HG03520 (cell line): ENCODE results near the gene CPEB3.
"Not testable (repeated sequence)": the region's sequence is repeated elsewhere in the genome, so short reads cannot be mapped to it uniquely, and the experiment has no call there.

ENCODE experiments used
- ATAC-seq: cut with Tn5 transposase; IDR thresholded peaks from one replicate; pipeline ENCODE4 v1.9.1; 2021; ENCODE audit warnings: mild to moderate bottlenecking, moderate library complexity; ENCODE audit not compliant: unreplicated experiment

CPEB3 gene

DNA sequence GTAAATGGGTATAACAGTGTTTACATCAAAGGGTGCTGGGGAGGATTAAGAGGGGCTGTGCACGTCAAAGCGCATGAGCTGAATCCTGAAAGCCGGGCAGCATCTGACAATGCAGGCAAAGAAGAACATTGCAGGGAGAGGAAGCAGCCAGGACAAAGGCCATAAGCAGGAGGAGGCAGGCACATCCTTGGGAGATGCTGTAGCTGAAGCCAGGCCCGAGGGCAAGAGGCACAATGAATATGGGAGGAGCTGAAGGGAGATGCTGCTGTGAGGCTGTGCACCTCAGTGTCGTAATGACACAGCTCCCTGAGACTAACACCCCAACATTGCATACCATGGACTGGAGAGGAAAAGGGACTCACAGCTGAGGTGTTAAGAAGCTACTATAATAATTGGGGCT, 238.1 kb downstream of the CPEB3 start:
- ATAC-seq = no peak

DNA sequence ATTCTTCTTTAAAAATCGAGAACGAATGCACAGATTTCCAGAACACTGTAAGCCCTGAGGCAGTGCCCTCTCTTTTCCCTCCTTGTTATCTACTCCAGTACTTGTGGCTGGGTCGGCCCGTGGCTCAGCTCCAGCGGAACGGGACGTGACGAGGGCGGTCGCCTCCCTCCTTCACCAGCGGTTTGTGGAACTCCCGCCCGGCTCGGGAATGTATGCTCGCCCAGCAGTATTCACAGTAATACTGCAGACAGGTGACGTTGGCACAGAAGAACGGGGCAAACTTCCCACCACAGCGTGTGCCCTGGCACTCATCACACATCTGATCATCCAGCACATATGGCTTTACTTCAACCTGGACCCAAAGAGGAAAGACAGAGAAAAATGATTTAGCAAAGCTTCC, 238.8 kb downstream of the CPEB3 start:
- ATAC-seq = no peak

DNA sequence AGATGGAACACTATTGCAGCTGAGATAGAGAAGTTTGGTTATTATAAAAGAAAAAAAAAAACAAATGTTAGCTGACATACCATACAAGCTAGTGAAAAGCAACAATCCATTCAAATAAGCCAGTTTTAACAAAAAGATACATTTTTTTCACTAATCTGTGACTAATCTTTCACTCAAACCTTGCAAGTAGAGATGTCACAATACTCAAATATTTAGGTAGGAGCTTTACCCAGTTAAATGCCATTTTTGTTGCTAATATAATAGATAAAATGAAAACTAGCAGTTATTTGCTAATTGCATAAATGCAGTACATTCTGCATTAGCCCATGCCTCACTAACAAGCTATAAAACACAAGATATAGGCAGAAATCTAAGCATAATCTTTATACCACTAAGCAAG, 243.7 kb downstream of the CPEB3 start:
- ATAC-seq = no peak

DNA sequence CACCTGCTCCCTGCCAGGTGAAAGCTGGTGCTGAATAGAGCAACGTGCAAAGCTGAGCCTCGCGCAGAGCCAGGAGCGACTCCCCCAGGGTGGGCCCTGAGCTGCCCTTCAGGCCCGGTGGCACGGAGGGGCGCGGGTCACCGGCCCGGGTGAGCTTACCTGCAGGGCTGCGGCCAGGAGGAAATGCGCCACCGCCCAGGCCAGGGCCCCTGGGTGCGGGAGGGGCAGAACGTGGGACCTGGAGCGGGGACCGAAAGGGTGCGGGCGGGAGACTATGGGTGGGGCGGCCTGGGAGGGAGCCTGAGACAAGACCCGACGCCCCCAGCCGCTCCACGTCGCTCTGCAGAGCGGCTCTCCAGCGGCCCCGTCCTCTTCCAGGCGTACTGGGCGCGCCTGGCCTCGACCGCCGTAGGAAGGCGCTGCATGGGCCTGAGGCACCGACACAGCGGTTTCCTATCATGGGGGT, 245.2 kb downstream of the CPEB3 start:
- ATAC-seq = no peak

DNA sequence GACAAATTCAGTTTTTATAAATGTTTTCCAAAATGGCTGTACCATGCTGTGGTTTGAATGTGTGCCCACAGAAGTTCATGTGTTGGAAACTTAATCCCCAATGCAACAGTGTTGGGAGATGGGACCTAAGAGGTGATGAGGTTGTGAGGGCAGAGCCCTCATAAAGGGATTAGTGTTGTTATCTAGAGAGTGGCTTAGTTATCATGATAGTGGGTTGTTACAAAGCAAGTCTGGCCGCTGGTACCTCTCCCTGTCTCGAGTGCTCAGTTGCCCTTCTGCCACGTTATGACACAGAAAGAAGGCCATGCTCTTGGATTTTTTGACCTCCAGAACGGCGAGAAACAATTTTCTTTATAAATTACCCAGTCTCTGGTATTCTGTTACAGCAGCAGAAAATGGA, 248.3 kb downstream of the CPEB3 start:
- ATAC-seq = no peak

DNA sequence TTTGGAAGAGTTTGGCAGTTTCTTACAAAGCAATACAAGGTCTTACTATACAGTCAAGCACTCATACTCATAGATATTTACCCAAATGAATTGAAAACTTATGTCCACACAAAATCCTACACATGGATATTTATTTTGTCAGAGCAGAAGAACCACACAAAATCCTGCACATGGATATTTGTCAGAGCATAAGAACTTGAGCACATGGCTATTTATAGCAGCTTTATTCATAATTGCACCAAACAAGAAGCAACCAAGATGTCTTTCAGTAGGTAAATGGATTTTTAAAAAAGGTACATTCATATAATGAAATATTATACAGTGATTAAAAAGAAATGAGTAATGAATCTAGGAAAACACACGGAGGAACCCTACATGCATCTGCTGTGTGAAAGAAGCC, 251.9 kb downstream of the CPEB3 start:
- no peak for ATAC-seq

DNA sequence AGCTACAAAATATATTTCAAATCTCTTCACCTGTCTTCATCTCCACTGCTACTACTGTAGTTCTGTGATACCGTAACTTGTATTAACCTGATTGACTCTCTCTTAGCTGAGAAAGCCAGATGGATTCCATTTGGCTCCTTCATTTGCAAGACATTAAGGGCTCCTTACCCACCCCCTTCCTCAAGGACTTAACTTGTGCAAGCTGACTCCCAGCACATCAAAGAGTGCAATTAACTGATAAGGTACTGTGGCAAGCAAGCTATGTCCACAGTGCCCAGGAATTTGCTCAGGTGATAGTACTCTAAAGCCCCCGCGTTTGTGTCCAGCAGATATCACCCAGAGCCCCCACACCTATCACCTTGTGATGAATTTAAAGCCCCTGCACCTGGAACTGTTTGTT, 257.8 kb downstream of the CPEB3 start:
- ATAC-seq = not testable (repeated sequence)

DNA sequence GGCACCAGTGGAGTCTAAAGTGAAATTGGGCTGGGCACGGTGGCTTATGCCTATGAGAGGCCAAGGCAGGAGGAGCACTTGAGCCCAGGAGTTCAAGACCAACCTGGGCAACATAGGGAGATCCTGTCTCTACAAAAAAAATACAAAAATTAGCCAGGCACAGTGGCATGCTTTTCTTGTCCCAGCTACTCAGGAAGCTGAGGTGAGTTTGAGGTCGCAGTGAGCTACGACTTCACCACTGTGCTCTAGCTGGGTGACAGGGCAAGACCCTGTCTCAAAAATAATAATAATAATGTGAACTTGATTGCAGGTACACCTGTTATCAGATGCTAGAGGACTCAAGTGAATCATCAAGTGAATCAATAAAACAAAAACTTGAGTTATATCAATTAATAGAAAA, 259.3 kb downstream of the CPEB3 start:
- ATAC-seq = no peak

DNA sequence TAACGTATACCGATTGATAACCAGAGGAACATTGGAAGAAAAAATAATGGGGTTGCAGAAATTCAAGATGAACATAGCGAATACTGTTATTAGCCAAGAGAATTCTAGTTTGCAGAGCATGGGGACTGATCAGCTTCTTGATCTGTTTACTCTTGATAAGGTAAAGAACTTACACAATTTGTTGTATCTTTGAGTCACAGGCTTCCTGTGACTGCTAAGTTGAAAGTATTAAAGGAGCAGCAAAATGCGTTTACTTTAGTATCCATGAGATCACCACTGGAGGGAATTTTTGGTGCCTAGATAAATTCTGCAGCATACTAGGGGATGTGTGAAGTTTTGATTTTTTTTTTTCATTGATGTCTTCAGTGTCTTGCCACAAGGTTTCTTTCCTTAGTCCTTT, 263.7 kb downstream of the CPEB3 start:
- ATAC-seq = no peak

DNA sequence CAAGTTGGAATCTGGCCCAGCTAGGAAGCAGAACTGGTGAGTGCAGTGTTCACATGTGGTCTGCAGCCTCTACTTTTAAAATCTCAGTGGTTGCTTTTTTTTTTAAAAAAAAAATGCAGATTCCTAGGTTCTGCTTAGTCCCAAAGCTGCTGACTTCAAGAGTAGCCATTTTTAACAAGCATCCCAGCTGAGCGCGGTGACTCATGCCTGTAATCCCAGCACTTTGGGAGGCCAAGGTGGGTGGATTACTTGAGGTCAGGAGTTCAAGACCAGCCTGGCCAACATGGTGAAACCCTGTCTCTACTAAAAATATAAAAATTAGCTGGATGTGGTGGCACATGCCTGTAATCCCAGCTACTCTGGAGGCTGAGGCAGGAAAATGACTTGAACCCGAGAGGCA, 265.5 kb downstream of the CPEB3 start:
- not testable (repeated sequence) for ATAC-seq

DNA sequence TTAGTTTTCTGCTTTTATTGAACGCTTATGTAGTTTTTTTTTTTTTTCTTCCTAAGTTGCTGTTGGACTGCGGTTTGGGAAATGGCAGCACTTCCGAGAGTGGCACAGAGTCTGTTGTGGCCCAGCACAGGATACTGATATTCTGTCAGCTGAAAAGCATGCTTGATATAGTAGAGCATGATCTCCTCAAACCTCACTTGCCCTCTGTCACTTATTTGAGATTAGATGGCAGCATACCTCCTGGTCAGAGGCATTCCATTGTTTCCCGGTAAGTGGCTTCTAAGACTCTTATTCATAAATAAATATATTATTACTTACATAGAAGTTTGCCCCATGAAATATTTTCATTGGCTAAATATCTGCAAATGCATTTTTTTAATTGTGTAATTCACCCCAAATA, 266.2 kb downstream of the CPEB3 start:
- ATAC-seq = no peak

DNA sequence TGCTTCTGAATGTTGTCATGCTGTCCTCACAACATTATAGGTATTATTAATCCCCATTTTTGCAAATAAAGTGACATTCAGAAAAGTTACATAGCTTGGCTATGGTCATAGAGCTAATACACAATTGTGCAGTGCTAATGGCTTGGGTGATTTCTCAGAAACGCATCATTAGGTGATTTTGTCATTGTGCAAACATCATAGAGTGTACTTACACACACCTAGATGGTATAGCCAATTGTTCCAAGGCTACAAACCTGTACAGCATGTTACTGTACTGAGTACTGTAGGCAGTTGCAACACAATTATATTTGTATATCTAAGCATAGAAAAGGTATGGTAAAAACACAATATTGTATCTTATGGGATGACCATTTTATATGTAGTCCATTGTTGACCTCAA, 276.3 kb downstream of the CPEB3 start:
- ATAC-seq = no peak

DNA sequence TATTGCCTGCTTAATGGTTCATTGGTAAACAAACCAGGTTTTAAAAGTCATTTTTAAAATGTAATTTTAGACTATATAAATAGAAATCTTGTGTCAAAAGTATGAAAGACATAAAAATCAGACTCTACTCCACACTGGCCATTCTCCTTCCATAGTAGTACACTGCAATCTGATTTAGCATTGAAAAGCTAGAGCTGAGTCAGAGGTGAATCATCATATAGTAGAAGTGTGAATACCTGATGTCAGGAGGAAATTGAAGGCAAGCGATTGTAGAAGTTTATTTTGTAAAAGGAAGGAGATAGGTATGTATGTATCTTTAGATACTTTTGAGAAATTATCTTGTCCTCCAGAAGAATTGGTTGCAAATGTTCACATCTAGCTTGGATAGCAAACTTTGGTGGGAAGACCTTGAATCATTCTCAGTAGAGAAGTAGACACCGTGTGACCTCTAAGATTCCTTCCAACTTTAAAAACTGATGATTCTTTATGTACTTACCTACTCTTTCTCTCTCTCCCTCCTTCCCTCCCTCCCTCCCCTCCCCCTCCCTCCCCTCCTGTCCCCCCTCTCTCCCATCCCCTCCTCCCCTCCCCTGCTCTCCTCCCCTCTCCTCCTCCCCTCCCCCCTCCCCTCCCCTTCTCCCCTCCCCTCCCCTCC, 279.2 kb downstream of the CPEB3 start:
- ATAC-seq = no peak

DNA sequence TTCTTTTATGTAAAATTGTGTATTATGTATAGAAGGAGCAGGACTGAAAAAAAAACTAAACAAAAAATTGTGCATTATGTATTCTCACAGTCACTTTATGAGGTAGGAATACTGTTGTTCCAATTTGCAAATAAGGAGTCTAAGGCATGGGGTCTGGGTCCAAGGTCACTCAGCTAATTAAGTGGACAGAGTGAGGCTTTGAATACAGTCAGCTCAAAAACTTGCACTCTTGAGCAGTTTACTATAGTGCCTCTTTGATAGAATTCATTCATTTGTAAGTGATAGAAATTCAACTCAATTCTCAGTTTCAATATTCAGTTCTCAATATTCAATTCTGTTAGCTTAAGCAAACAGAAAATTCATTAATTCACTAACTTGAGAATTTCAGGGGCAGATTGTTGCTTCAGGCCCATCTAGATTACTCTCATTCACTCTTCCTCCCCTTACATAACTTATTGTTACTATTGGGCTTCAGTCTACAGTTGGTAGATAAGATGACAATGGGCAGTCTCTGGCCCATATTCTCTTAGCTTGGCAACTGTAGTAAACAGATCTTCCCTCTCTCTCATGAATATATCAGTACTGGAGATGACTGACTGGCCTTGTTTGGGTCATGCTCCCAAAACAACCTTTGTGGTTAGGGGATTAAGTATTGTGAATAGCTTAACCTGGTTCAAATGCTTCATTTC, 280.7 kb downstream of the CPEB3 start:
- ATAC-seq = no peak

DNA sequence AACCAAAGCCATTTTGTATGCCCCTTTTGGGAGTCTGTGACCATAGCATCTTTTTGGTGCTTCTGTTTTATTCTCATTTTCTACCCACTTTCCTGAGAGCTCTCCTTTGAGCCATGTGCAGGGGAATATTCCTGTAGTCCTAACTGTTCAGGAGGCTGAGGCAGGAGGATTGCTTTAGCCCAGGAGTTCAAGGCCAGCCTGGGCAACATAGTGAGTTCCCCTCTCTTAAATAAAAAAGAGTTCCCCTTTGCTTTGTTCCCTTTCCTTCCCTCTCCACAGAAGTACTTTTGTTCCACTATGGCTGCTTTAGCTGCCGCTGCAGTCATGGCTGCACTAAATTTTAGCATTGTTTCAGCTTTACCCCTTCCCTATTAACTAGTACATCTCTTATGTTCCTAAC, 281.4 kb downstream of the CPEB3 start:
- ATAC-seq = no peak

DNA sequence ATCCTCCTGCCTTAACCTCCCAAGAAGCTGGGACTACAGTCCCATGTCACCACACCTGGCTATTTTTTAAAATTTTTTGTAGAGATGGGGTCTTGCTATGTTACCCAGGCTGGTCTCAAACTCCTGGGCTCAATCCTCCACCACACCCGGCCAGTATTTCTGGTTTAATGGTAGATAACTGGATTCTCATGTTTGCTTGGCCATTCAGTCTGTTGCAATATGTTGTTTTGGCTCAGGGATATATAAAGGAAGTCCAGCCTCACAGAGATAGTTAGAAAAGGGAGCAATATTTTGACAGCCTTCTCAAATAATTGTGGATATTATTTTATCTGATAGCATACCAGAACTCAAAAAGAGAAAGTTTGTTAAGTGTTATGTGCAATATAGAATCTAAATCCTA, 284.9 kb downstream of the CPEB3 start:
- ATAC-seq = no peak

DNA sequence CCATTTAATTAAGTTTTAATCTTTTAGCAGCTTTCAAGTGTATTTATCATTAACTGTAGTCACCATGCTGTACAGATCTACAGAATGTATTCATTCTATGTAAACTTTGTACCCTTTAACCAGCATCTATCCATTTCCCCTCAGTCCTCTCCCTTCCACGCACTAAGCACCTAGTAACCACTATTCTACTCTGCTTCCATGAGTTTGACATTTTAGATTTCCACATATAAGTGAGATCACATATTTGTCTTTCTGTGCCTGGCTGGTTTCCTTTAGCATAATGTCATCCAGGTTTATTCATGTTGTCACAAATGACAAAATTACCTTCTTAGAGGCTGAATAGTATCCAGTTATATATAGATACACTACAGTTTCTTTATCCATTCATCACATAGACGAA, 287.6 kb downstream of the CPEB3 start:
- no peak for ATAC-seq

DNA sequence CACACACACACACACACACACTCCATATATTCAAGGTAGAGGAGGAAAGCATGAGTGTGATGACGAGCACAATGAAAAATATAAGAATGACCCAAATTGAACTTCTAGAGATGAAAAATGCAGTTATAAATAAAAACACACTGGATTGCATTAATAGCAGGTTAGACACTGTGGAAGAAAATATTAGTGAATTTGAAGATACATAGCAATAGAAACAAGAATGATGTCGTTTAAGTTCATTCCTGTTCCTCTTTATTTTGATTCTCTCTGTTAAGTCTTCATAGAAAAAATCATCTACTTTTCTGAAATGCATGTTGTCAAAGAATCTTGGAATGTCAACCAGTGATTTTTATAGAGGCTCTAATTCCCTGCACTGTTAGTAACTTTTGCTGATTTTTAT, 288.9 kb downstream of the CPEB3 start:
- no peak for ATAC-seq

DNA sequence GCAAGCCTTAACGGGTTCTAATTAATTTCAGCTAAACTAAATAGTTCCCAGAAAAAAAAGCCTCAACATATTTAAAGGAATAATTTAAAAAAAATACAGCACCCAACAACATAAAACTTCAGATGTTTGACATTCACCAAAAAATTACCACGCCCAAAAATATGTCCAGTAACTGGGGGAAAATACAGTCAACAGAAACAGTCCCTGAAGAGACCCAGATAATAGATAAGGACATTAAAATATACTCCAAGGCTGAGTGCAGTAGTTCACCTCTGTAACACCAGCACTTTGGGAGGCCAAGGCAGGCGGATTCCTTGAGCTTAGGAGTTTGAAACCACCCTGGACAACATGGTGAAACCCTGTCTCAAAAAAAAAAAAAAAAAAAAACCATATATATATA, 289.3 kb downstream of the CPEB3 start:
- ATAC-seq = no peak
